GM12878 (cell line): Measurements from ENCODE around the gene RAB36.

Experiments
- CTCF ChIP-seq, 3 experiments: IDR thresholded peaks in 2 of 3; conservative IDR thresholded peaks in 1 of 3; 2 replicates each; pipeline ENCODE4 v1.5.1; 2011; ENCODE audit warnings: low read depth in 3 of 3, low read length in 3 of 3, mild to moderate bottlenecking in 3 of 3, control low read depth in 2 of 3, moderate library complexity in 2 of 3, inconsistent platforms in 1 of 3, mixed read lengths in 1 of 3; ENCODE audit not compliant: control insufficient read depth in 2 of 3, insufficient read depth in 1 of 3; ENCODE audit errors: extremely low read depth in 1 of 3
- JUND ChIP-seq: IDR thresholded peaks from 2 replicates; pipeline ENCODE4 v1.6.1; 2012; ENCODE audit warnings: low read depth, mild to moderate bottlenecking, low read length, improper control_type of control experiment, moderate library complexity
- KLF5 ChIP-seq: fragments of 450-650 bp; IDR thresholded peaks from 2 replicates; pipeline ENCODE4 v1.6.1; 2014; ENCODE audit warnings: mild to moderate bottlenecking; ENCODE audit not compliant: partially characterized antibody
- NFIC ChIP-seq: IDR thresholded peaks from 2 replicates; pipeline ENCODE4 v1.6.1; 2012; ENCODE audit warnings: low read depth, mild to moderate bottlenecking, inconsistent platforms, low read length, moderate library complexity
- NFYA ChIP-seq: IDR thresholded peaks from 2 replicates; pipeline ENCODE4 v1.6.1; 2011; ENCODE audit warnings: low read depth, mild to moderate bottlenecking, low read length, improper control_type of control experiment, borderline replicate concordance
- RAD21 ChIP-seq: IDR thresholded peaks from 2 replicates; pipeline ENCODE4 v1.6.1; 2011; ENCODE audit warnings: mild to moderate bottlenecking, low read depth, low read length, moderate library complexity; ENCODE audit not compliant: insufficient read depth
- RCOR1 ChIP-seq: conservative IDR thresholded peaks from 2 replicates; pipeline ENCODE4 v1.6.1; 2012; ENCODE audit warnings: low read depth, low read length, improper control_type of control experiment
- REST ChIP-seq: IDR thresholded peaks from 2 replicates; pipeline ENCODE4 v1.6.1; 2012; ENCODE audit warnings: mild to moderate bottlenecking, low read depth, low read length

- TF ChIP-seq RCOR1: no peak
- TF ChIP-seq RAD21: no peak
- TF ChIP-seq JUND: no peak
- no peak for TF ChIP-seq KLF5
- TF ChIP-seq CTCF (IDR thresholded peaks at IDR 0.05 in 2 of 3, conservative IDR thresholded peaks at IDR 0.05 in 1 of 3; ENCODE audit: control insufficient read depth in 2 of 3, extremely low read depth in 1 of 3, insufficient read depth in 1 of 3, low read depth in 3 of 3, low read length in 3 of 3): no peak
- no peak for TF ChIP-seq NFIC
- no peak for TF ChIP-seq NFYA
- TF ChIP-seq REST: no peak
These were observed 16.3 kb downstream of the RAB36 start for GRCh38 chr22:23161574-23161973.
